HUES48 (cell line): ENCODE results near the gene EXOC3.
"Not testable (repeated sequence)": the region's sequence is repeated elsewhere in the genome, so short reads cannot be mapped to it uniquely, and the experiment has no call there.

Experiments used
- H3K27ac ChIP-seq: one replicate; pipeline ENCODE4 v1.7.0; 2013; ENCODE audit warnings: low read depth, low read length, inconsistent platforms
- H3K27me3 ChIP-seq: 2 replicates; pipeline ENCODE4 v1.6.1; 2013; ENCODE audit warnings: mild to moderate bottlenecking, low read length; ENCODE audit not compliant: control insufficient read depth, insufficient read depth
- H3K36me3 ChIP-seq: 2 replicates; pipeline ENCODE4 v1.6.1; 2013; ENCODE audit warnings: low read length; ENCODE audit not compliant: control insufficient read depth, insufficient read depth
- H3K4me1 ChIP-seq: 2 replicates; pipeline ENCODE4 v1.6.1; 2013; ENCODE audit warnings: mild to moderate bottlenecking, low read length; ENCODE audit not compliant: control insufficient read depth, insufficient read depth
- H3K4me3 ChIP-seq: 2 replicates; pipeline ENCODE4 v1.5.1; 2013; ENCODE audit warnings: mild to moderate bottlenecking, low read depth, low read length
- H3K9ac ChIP-seq: 2 replicates; pipeline ENCODE4 v1.6.1; 2013; ENCODE audit warnings: mild to moderate bottlenecking, low read depth, low read length, moderate library complexity
- H3K9me3 ChIP-seq: 2 replicates; pipeline ENCODE4 v1.6.1; 2013; ENCODE audit warnings: low read length; ENCODE audit not compliant: control insufficient read depth, insufficient read depth

Gene EXOC3

GRCh38 chr5:504326-505154, 61.6 kb downstream of the EXOC3 start:
- H3K4me1 ChIP-seq, result no peaks in the 10 kb centered on the region
- H3K27ac ChIP-seq, result no peak overlapping the region
- H3K9me3 ChIP-seq, result no peaks in the 10 kb centered on the region
- H3K4me3 ChIP-seq, result no peak overlapping the region
- H3K9ac ChIP-seq, result no peak overlapping the region
- H3K36me3 ChIP-seq, result no peaks in the 10 kb centered on the region
- H3K27me3 ChIP-seq, result no peaks in the 10 kb centered on the region

DNA sequence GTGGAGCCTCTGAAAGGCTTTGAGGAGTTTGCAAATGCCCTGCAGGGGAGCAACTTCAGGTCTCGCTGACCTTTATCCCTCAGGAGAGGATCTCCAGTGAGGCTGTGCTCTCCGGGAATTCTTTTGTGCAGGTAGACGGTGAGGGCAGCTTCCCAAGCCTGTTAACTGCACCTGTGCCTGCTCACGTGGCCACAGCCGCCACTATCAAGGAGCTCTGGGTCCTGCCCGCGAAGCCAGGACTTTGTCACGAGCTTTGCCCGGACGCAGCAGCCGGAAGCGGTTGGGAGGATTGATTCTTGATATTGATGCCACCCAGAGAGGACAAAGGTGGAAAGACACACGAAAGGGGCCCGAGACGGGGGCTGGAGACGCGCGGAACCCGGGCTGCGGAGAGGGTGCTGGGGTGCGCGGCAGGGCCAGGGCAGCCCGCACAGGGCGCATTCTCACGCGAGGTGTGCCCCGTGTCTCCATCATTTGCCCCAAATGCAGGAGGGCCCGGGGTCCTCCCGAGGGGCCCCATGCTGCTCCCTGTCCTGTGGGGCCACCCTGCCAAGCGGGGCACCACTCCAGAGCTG, 63.1 kb downstream of the EXOC3 start:
- no peak overlapping the region for H3K27ac ChIP-seq
- no peaks in the 10 kb centered on the region for H3K4me1 ChIP-seq
- H3K27me3 ChIP-seq, result no peaks in the 10 kb centered on the region
- no peaks in the 10 kb centered on the region for H3K36me3 ChIP-seq
- no peaks in the 10 kb centered on the region for H3K9me3 ChIP-seq
- no peak overlapping the region for H3K9ac ChIP-seq
- H3K4me3 ChIP-seq, result no peak overlapping the region

- H3K4me1 ChIP-seq, H3K27ac ChIP-seq, H3K4me3 ChIP-seq, H3K36me3 ChIP-seq, H3K9ac ChIP-seq, H3K27me3 ChIP-seq, H3K9me3 ChIP-seq: not testable (repeated sequence)
Measured at GRCh38 chr5:507986-508575, 65.1 kb downstream of the EXOC3 start.

GRCh38 chr5:509611-510185, 66.7 kb downstream of the EXOC3 start:
- Histone ChIP-seq H3K4me3 (no peak overlapping the region), H3K36me3 (no peaks in the 10 kb centered on the region), H3K9ac (no peak overlapping the region), H3K27ac (no peak overlapping the region), H3K4me1 (no peaks in the 10 kb centered on the region), H3K27me3 (no peaks in the 10 kb centered on the region), H3K9me3 (no peaks in the 10 kb centered on the region)

DNA sequence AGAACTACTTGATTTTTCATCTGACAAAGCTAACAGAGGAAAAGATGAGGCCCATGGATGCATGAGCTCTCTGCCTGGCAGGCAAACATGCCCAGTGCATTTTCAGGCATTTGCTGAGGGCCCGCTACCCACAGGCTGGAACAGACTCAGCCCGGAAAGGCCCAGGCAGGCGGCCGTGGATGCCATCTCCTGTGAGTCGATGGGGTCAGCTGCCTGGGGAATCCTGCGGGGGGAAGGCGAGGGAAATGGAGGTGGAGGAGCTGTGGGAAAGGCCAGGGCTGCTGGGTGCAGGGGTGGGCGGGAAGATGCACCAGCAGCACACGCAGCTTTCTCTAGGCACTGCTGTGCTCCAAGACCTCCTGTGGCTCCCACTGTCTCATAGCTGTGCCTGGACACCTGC, 67.5 kb downstream of the EXOC3 start:
- no peaks in the 10 kb centered on the region for H3K36me3 ChIP-seq
- no peaks in the 10 kb centered on the region for H3K9me3 ChIP-seq
- no peak overlapping the region for H3K27ac ChIP-seq
- no peak overlapping the region for H3K4me3 ChIP-seq
- no peaks in the 10 kb centered on the region for H3K27me3 ChIP-seq
- H3K4me1 ChIP-seq, result no peaks in the 10 kb centered on the region
- no peak overlapping the region for H3K9ac ChIP-seq

DNA sequence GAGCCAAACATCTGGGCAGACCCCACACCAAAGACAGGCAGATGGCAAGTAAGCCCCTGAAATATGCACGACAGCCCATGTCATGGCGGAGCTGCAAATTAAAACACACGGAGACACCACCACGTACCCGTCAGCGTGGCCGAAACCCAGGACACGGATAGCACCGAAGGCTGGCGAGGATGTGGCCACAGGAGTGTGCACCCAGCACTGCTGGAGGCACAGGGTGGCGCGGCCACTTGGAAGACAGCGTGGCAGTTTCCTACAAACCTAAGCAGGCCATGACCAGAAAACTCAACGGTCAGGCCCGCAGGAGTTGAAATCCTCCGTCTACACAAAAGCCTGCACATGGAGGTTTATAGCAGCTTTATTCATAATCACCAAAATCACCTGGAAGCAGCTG, 68.5 kb downstream of the EXOC3 start:
- Histone ChIP-seq H3K4me3 (no peak overlapping the region), H3K36me3 (no peaks in the 10 kb centered on the region), H3K9me3 (no peaks in the 10 kb centered on the region), H3K27ac (no peak overlapping the region), H3K27me3 (no peaks in the 10 kb centered on the region), H3K9ac (no peak overlapping the region), H3K4me1 (no peaks in the 10 kb centered on the region)

GRCh38 chr5:513216-514100, 70.5 kb downstream of the EXOC3 start:
- no peak overlapping the region for H3K4me3 ChIP-seq
- H3K27me3 ChIP-seq, result no peaks in the 10 kb centered on the region
- no peak overlapping the region for H3K9ac ChIP-seq
- no peaks in the 10 kb centered on the region for H3K4me1 ChIP-seq
- no peaks in the 10 kb centered on the region for H3K9me3 ChIP-seq
- H3K36me3 ChIP-seq, result no peaks in the 10 kb centered on the region
- H3K27ac ChIP-seq, result no peak overlapping the region

DNA sequence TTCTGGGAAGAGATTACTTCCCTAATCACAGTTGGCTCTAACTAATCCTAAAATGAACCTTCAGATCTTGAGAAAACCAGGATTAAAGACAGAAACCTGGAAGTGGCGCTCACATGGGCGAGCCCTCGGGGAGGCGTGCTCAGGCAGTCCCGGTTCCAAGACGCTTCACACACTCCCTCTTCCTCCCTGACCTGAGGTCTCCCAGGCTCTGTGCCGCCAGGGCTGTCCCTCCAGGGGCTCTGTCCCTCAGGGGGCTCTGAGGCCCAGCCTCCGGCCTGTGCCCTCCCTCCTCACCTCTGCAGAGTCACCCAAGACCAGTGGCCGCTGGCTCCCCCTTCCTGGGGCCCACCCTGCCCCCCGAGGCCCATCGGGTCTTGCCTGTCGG, 71.1 kb downstream of the EXOC3 start:
- H3K4me3 ChIP-seq, result no peak overlapping the region
- H3K9ac ChIP-seq, result no peak overlapping the region
- no peaks in the 10 kb centered on the region for H3K4me1 ChIP-seq
- no peaks in the 10 kb centered on the region for H3K9me3 ChIP-seq
- no peaks in the 10 kb centered on the region for H3K27me3 ChIP-seq
- H3K27ac ChIP-seq, result no peak overlapping the region
- H3K36me3 ChIP-seq, result no peaks in the 10 kb centered on the region

DNA sequence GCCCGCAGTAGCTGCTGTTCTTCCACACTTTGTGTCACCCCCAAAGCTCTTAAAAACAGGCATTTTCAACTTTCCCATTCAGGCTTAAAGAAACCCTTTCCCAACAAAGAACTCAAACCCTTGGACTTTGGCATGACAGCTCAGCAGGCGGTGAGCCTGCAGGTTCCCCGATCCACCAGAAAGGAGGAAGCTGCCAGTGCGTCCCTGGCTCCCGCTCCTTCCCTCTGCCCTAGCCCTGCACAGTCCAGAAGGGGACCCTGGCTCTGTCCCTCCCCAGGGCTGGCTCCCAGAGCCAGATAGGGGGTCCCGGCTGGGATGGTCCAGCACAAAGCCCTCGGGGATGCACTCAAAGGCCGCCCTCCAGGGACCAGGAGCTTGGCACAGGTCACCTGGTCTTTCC, 71.7 kb downstream of the EXOC3 start:
- Histone ChIP-seq H3K9ac (no peak overlapping the region), H3K27me3 (no peaks in the 10 kb centered on the region), H3K4me3 (no peak overlapping the region)

DNA sequence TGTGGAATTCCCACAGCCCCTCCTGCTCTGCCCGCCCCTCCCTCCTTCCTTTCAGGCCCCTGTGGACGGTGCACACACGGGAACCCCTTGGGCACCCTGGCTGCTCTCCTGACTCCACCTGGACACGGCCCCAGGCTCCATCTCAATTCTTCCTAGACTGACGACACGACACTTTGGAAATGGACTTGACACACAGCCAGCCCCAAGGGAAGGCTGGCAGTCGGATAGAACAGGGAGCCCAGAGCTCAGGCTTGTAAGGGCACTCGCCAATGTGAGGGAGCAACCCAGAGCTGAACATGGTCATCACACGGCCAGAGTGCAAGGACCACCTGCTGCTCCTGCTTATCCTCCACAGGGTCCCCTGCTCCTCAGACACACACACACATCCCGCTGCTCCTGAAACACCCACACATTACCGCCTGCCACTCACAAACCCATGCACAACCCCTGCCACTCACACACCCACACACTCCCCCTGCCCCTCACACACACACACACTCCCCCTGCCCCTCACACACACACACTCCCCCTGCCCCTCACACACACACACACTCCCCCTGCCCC, 72.4 kb downstream of the EXOC3 start:
- H3K36me3 ChIP-seq, result no peaks in the 10 kb centered on the region
- no peaks in the 10 kb centered on the region for H3K27me3 ChIP-seq
- H3K27ac ChIP-seq, result no peak overlapping the region
- no peak overlapping the region for H3K4me3 ChIP-seq
- H3K9ac ChIP-seq, result no peak overlapping the region
- no peaks in the 10 kb centered on the region for H3K4me1 ChIP-seq
- H3K9me3 ChIP-seq, result no peaks in the 10 kb centered on the region

More for the DNA sequence above, 71.7 kb downstream of the EXOC3 start:
- Histone ChIP-seq H3K9me3 (no peaks in the 10 kb centered on the region), H3K27ac (no peak overlapping the region), H3K36me3 (no peaks in the 10 kb centered on the region), H3K4me1 (no peaks in the 10 kb centered on the region)
